Left cardiac atrium (tissue), 2 donors: Measurements from ENCODE around the gene OR52R1. TPM values are rescaled to one million over a fixed set of nuclear protein-coding genes. Genes with fewer than 3 reads are reported as not detected.

Source experiments
- total RNA-seq, 2 donors: library from RNA; stranded (reverse); fragmentation: NEBNext Ultra II Directional; extraction: Animal tissue kit (Norgen Biotek cat#: 25700); gene quantifications; one replicate each; pipeline ENCODE4 v1.2.1, GENCODE V29; 2021
- donor health status: DM: no; HTN: yes; CAD: no; lungs with severe emphysema.
- donor health status: DM: yes; HTN: yes; CAD: no.

OR52R1 gene
- total RNA-seq, 2 donors from 2014 or later: not detected

Other genes with a start within 250 kb of the OR52R1 start
- not detected for gene OR52I2, start 222.6 kb downstream of the OR52R1 start, total RNA-seq
- not detected for gene OR52I1, start 210.3 kb downstream of the OR52R1 start, total RNA-seq
- gene TRIM68, start 196.1 kb downstream of the OR52R1 start, total RNA-seq: 10 to 100 TPM in 1 of 2 donors, 1 to 10 TPM in 1; 9.4 to 10.3 TPM
- not detected for gene OR51D1, start 166.9 kb downstream of the OR52R1 start, total RNA-seq
- under 1 TPM; 0.34 to 0.91 TPM for gene OR51E1, start 160.4 kb downstream of the OR52R1 start, total RNA-seq
- under 1 TPM; 0.09 to 0.31 TPM for gene OR51E2, start 106.5 kb downstream of the OR52R1 start, total RNA-seq
- not detected for gene MMP26, start 99.6 kb downstream of the OR52R1 start, total RNA-seq
- not detected for gene OR51F1, start 34.4 kb downstream of the OR52R1 start, total RNA-seq
- gene OR51F2, start 16.9 kb upstream of the OR52R1 start, total RNA-seq: not detected
- gene OR51S1, start 44.8 kb upstream of the OR52R1 start, total RNA-seq: not detected
- not detected for gene OR51T1, start 77.5 kb upstream of the OR52R1 start, total RNA-seq
- gene OR51A7, start 99.4 kb upstream of the OR52R1 start, total RNA-seq: not detected
- gene OR51G2, start 115.0 kb upstream of the OR52R1 start, total RNA-seq: not detected
- gene OR51G1, start 120.0 kb upstream of the OR52R1 start, total RNA-seq: not detected
- not detected for gene OR51A4, start 143.2 kb upstream of the OR52R1 start, total RNA-seq
- gene OR51A2, start 151.3 kb upstream of the OR52R1 start, total RNA-seq: not detected
- gene OR51L1, start 190.5 kb upstream of the OR52R1 start, total RNA-seq: not detected
- gene OR52J3, start 242.1 kb upstream of the OR52R1 start, total RNA-seq: not detected